Activated CD8-positive, alpha-beta T cell treated with anti-CD3 and anti-CD28 coated beads for 36 hours (primary cell): ENCODE measurements around the gene DYNC1LI2. TPM values are rescaled to one million over a fixed set of nuclear protein-coding genes. Genes with fewer than 3 reads are reported as not detected.
"Not testable (repeated sequence)": the region's sequence is repeated elsewhere in the genome, so short reads cannot be mapped to it uniquely, and the experiment has no call there.

ENCODE experiments used
- ATAC-seq: fragments of 200-7000 bp; cut with Tn5 transposase; one replicate; pipeline ENCODE4 v1.10.0; 2021; ENCODE audit warnings: mild to moderate bottlenecking, moderate library complexity
- CTCF ChIA-PET: fragments of 350-600 bp; sonication (Branson Sonifier 250); formaldehyde crosslinking; loops from one replicate; lab custom pipeline; 2021; ENCODE audit warnings: antibody characterized with exemption; lab: Charles Lee
- POLR2A ChIA-PET: fragments of 350-600 bp; sonication (Branson Sonifier 250); formaldehyde crosslinking; loops from one replicate; lab custom pipeline; 2021; ENCODE audit warnings: antibody characterized with exemption; lab: Charles Lee
- DNase-seq: peaks from one replicate; pipeline ENCODE4 v3.0.0-alpha.2; 2020
- H3K27ac Mint-ChIP-seq: one replicate; pipeline ENCODE4 v1.8.0; 2021; ENCODE audit warnings: mild to moderate bottlenecking, mixed read lengths
- H3K27me3 Mint-ChIP-seq: one replicate; pipeline ENCODE4 v1.8.0; 2021; ENCODE audit warnings: mixed read lengths
- H3K36me3 Mint-ChIP-seq: one replicate; pipeline ENCODE4 v1.8.0; 2021; ENCODE audit warnings: low read depth, mixed read lengths
- H3K4me1 Mint-ChIP-seq: one replicate; pipeline ENCODE4 v1.8.0; 2021; ENCODE audit warnings: low read depth, mixed read lengths
- H3K4me3 Mint-ChIP-seq: one replicate; pipeline ENCODE4 v1.8.0; 2021; ENCODE audit warnings: mild to moderate bottlenecking, moderate library complexity, mixed read lengths
- H3K9me3 Mint-ChIP-seq: one replicate; pipeline ENCODE4 v1.8.0; 2021; ENCODE audit warnings: mixed read lengths
- intact Hi-C: fragments of 100-400 bp; cut with micrococcal nuclease; formaldehyde crosslinking; loops from one replicate; pipeline ENCODE4 v1.10.0; 2022
- total RNA-seq, 2 experiments: library from RNA; stranded (reverse); gene quantifications; one replicate each; pipeline ENCODE4 v1.2.3, GENCODE V29; 2021
- TF ChIP-seq, protein P1 (sequence below): fragments of 200-600 bp; IDR thresholded peaks from one replicate; pipeline ENCODE4 v1.8.0; 2022; ENCODE audit warnings: antibody characterized with exemption, mild to moderate bottlenecking

The DYNC1LI2 gene
- 10 to 100 TPM; 35.0 to 39.5 TPM for total RNA-seq

DNA sequence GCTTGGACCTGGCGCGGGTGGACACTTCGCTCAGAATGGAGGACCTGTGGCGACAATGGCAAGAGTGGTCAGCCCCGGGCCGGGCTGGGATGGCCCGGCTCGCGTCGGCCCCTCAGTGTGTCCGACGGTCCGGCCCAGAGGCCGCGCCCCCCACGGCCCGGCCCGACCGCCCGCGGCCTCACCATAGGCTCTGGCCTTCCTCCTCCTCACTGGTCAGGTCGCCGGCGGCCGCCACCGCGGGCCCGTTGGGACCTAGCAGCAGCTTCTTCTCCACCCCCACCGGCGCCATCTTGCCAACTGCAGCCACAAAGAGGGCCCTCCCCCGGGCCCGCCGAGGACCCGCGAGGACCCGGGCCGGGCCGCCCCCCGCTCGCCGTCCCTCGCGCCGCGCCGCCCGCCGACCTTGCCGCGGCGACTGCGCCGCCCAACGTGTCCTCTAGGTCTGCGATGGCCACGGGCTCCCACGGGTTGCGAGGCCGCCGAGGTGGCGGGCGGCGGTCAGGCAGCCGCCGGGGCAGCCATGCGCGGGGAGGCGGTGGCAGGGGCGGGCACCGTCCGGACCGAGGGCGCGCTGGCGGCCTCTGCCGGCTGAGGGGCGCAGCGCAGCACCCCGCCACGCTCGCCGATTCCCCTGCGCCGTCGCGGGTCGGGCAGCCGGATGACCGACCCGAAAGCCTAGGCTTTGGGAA, at the start of gene DYNC1LI2:
Gene DYNC1LI2 (minus strand): TSS at position 307 of the 689 bp plus-strand sequence. CDS start 18 bp downstream, at position 289.
- ATAC-seq (peak; percentile 97), DNase-seq (peak; percentile 85)
- TF ChIP-seq, protein P1, sequence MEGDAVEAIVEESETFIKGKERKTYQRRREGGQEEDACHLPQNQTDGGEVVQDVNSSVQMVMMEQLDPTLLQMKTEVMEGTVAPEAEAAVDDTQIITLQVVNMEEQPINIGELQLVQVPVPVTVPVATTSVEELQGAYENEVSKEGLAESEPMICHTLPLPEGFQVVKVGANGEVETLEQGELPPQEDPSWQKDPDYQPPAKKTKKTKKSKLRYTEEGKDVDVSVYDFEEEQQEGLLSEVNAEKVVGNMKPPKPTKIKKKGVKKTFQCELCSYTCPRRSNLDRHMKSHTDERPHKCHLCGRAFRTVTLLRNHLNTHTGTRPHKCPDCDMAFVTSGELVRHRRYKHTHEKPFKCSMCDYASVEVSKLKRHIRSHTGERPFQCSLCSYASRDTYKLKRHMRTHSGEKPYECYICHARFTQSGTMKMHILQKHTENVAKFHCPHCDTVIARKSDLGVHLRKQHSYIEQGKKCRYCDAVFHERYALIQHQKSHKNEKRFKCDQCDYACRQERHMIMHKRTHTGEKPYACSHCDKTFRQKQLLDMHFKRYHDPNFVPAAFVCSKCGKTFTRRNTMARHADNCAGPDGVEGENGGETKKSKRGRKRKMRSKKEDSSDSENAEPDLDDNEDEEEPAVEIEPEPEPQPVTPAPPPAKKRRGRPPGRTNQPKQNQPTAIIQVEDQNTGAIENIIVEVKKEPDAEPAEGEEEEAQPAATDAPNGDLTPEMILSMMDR, result peak; percentile 88
- Mint-ChIP-seq H3K36me3 (peaks cover 19% of the 10 kb centered on the region), H3K9me3 (no peaks in the 10 kb centered on the region), H3K4me1 (peaks cover 42% of the 10 kb centered on the region), H3K27me3 (peaks cover 5% of the 10 kb centered on the region), H3K4me3 (peak within 1 kb of the TSS; percentile 82), H3K27ac (peak within 1 kb of the TSS; percentile 88)
- intact Hi-C loops, result no loop called here
- CTCF ChIA-PET, result interaction anchor here (0.6 to 3.6 kb wide), 33 partner anchors 8 to 345 kb away, joined by 3 to 25 read pairs (median 5); partner anchors contain the start of genes CMTM4 and NAE1
- POLR2A ChIA-PET, result interaction anchor here (0.6 to 2.3 kb wide), 6 partner anchors 11 to 157 kb away, joined by 3 to 8 read pairs (median 4); no protein-coding TSS in a partner anchor

DNA sequence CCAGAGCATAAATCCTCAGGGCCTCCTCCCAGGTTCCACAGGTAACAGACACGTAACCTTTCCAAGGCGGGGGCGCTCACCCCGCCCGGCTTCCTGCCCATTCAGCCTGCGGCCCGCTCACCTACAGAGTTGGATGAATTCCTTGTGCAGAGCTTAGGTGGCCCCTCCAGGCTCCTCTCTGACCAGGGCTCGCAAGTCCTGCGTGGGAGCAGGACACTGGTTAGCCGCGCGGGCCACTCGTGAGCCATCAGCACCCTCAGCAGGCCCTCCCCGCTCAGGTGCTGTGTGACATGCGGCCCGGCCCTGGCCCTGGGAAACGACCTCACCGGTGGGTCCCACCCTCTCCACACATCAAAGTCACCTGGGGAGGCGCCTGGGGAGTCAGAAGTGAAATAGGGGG, 49.4 kb upstream of the DYNC1LI2 start:
- TF ChIP-seq, protein P1, result no peak
- no peaks in the 10 kb centered on the region for H3K4me1 Mint-ChIP-seq
- CTCF ChIA-PET, result interaction anchor here (1.0 to 1.8 kb wide), 2 partner anchors 30 to 49 kb away, joined by 4 read pairs; partner anchors contain the start of genes DYNC1LI2 and NAE1

DNA sequence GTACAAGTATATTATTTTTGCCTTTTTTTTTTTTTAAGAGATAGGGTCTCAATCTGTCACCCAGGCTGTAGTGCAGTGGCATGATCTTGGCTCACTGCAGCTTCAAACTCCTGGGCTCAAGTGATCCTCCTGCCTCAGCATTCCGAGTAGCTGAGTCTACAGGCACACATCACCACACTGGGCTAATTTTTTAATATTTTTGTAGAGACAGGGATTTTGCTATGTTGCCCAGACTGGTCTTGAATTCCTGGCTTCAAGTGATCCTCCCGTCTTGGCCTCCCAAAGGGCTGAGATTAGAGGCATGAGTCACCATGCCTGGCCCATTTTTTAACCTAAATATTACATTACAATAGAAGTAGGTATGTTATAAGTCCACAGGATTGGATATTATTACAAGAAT, 46.8 kb upstream of the DYNC1LI2 start:
- Mint-ChIP-seq H3K27me3 (no peaks in the 10 kb centered on the region), H3K27ac (no peak overlapping the region), H3K4me1 (no peaks in the 10 kb centered on the region), H3K9me3 (no peaks in the 10 kb centered on the region), H3K36me3 (peaks cover 9% of the 10 kb centered on the region), H3K4me3 (no peak overlapping the region)
- TF ChIP-seq, protein P1, result no peak
- intact Hi-C loops, result no loop called here
- DNase-seq (no peak), ATAC-seq (no peak)
- CTCF ChIA-PET, result no interaction called here
- POLR2A ChIA-PET, result interaction anchor here (0.7 kb wide), 1 partner anchor 13 kb away, joined by 3 read pairs; no protein-coding TSS in a partner anchor

More for the DNA sequence above, 49.4 kb upstream of the DYNC1LI2 start:
- DNase-seq (no peak), ATAC-seq (no peak)
- no peaks in the 10 kb centered on the region for H3K9me3 Mint-ChIP-seq
- no peak overlapping the region for H3K4me3 Mint-ChIP-seq
- H3K36me3 Mint-ChIP-seq, result peaks cover 30% of the 10 kb centered on the region
- H3K27ac Mint-ChIP-seq, result no peak overlapping the region
- no peaks in the 10 kb centered on the region for H3K27me3 Mint-ChIP-seq
- intact Hi-C loops, result no loop called here
- POLR2A ChIA-PET, result no interaction called here

DNA sequence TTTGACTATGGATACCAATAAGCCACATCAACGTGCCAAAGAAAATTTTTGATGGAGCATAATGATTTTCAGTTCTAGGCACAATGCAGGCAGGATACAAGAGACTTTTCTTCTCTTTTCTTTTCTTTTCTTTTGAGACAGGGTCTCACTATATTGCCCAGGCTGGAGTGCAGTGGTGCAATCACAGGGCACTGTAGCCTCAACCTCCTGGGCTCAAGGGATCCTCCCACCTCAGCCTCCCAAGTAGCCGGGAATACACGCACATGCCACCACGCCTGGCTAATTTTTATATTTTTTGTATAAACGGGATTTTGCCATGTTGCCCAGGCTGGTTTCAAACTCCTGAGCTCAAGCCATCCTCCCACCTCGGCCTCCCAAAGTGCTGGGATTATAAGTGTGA, 42.6 kb upstream of the DYNC1LI2 start:
- intact Hi-C loops, DNase-seq, H3K36me3 Mint-ChIP-seq, H3K27ac Mint-ChIP-seq, H3K4me3 Mint-ChIP-seq, H3K27me3 Mint-ChIP-seq, H3K9me3 Mint-ChIP-seq, POLR2A ChIA-PET, H3K4me1 Mint-ChIP-seq, ATAC-seq: not testable (repeated sequence)
- CTCF ChIA-PET, result interaction anchor here (2.6 kb wide), 1 partner anchor 37 kb away, joined by 9 read pairs; the partner anchor contains the start of gene NAE1

DNA sequence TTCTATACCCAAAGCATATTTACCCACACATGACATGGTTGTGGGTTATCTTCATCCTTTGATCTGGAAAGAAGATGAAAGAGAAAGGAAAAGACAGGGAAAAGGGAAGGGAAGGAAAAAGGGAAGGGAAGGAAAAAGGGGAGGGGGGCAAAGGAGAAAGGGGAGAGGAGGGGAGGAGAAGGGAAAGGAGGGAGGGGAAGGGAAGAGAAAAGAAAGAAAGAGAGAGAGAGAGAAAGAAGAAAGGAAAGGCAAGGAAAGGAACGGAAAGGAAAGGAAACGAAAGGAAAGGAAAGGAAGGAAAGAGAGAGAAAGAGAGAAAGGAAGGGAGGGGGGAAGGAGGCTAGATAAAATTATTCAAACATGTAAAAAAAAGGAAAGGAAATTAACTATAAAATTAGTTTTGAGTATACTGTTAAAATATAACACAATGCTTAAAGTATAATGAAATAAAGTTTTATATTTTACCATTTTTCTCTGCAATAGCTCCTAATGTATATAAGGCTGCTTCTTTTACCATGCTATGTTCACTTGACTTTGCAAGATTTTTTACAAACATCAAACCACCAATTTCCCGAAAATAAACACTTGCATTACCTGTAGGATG, 38.8 kb upstream of the DYNC1LI2 start:
- DNase-seq (no peak), ATAC-seq (no peak)
- Mint-ChIP-seq H3K27me3 (no peaks in the 10 kb centered on the region), H3K4me1 (no peaks in the 10 kb centered on the region), H3K9me3 (no peaks in the 10 kb centered on the region), H3K27ac (no peak overlapping the region), H3K36me3 (no peaks in the 10 kb centered on the region), H3K4me3 (no peak overlapping the region)
- POLR2A ChIA-PET, result no interaction called here
- intact Hi-C loops, result no loop called here
- CTCF ChIA-PET, result no interaction called here
- TF ChIP-seq, protein P1, result no peak
